M059J (cell line): ENCODE data around the gene KCNIP4. TPM values are rescaled to one million over a fixed set of nuclear protein-coding genes. Genes with fewer than 3 reads are reported as not detected.

Experiments
- DNase-seq: peaks from one replicate; pipeline ENCODE4 v3.0.0-alpha.2; 2012; ENCODE audit warnings: low read depth
- total RNA-seq: library from RNA; depleted of rRNA; stranded (reverse); fragments of >200 nt; shearing (Covaris generic); gene quantifications from 2 replicates; pipeline ENCODE4 v1.2.3, GENCODE V29; 2014

The KCNIP4 gene
- total RNA-seq, 1 experiment from 2014 or later = 0.15 TPM

DNA sequence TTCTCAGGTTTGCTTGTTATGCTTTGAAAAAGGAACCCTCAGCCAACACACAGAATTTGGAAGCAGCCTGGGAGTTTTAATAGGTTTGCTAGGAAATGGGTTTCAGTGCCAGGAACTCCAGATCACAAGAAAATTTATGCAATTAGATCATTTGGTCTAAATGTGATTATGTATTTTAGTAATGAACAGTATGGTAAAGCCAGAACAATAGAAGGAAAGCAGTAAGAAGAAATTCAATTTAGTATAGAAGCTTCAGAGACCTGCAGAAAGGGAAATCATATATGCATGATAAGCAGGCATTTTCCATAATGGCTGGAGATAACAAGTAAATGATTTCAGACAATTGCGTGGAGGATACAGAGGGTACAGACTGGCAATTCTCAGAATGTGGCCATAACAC, 184.7 kb downstream of the KCNIP4 start:
- no peak for DNase-seq

DNA sequence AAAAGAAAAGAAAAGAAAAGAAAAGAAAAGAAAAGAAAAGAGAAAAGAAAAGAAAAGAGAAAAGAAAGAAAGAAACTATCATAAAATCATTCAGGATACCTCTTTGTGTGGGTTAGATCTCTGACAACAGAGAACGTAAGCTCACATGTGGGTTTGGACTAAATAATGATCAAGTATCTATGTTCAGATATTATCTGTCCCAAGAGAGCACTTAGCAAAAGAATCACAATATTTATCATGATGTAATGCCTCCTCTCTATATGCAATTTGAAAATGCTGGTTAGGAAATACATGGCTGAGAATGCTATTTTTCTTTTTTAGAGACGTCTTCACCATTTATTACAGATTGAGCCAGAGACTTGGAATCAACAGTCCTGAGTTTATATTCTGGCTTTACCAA, 191.3 kb downstream of the KCNIP4 start:
- DNase-seq = no peak

DNA sequence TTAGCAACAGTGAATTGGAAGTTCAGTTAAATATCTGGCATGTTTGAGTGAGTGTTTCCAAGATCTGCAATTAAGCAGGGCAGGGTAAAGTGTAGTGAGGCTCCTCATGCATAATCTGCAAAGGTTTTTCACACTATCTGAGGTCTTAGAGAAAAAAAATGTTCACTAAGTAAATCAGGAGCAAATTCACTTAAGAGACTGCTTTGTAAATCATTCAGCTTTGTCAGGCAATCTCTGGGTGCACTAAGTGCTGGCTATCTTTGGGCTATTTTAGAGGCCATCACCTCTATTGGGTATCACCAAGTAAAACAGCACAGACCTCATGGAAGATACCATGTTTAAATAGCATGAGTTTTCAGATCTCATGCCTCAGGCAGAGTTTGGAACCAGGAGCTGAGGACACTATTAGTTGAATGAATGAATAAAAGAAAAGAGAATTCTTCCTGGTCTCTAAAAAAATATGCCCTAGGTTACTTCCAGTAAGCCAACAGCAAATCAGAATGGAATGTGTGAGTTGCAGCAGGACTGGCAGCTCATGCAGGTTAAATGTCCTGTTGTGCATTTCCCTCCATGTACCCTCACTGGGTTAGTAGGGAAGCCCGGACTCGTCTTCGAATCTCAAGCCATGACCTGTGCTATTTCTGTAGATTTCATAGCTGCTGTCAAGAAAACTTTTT, 195.3 kb downstream of the KCNIP4 start:
- DNase-seq = peak; percentile 64

DNA sequence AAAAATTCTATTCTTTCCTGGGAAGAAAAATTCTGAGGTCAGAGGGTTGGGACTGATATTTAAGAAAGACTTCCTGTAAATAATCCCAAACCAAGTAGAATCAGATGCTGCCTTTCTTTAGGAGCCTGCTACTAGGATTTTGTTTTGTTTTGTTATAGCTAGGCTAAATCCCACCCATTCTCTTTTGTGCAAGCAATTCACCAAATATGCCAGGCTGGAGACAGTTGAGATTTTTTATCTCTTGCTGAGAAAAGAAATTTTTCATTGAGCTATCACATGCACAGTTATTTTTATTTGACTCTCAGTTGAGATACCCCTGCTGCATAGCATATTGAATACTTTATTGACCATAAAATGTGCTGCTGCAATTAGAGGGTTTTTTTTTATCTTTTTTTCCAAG, 196.0 kb downstream of the KCNIP4 start:
- DNase-seq = no peak

DNA sequence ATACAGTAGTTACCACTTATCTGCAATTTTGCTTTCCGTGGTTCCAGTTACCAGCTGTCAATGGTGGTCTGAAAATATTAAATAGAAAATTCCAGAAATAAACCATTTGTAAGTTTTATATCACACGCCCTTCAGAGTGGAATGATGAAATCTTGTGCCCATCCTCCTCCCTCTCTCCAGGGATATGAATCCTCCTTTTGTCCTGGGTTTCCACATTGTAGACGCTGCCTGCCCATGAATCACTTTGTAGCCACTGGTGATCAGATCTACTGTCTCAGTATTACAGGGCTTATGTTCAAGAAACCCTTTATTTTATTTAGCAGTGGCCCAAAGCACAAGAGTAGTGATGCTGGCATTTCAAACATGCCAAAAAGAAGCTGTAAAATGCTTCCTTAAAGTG, 198.6 kb downstream of the KCNIP4 start:
- no peak for DNase-seq

DNA sequence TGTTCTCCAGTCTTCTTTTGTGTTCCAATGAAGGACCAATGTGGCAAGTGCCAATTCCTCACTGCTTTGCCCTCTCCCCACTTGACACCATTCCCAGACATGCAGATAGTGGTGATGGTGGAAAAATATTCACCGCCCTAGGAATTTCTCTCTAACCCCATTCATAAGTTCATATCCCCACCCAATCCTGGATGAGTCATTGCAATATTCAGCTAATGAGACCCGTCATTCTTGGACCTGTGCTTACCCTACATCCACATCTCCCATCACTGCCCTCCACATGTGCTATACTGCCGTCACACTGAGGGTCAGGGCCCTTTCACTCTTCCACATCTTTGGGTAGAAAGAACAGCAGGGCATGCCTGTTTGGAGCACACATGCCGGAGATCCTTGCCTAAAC, 199.2 kb downstream of the KCNIP4 start:
- DNase-seq = no peak

DNA sequence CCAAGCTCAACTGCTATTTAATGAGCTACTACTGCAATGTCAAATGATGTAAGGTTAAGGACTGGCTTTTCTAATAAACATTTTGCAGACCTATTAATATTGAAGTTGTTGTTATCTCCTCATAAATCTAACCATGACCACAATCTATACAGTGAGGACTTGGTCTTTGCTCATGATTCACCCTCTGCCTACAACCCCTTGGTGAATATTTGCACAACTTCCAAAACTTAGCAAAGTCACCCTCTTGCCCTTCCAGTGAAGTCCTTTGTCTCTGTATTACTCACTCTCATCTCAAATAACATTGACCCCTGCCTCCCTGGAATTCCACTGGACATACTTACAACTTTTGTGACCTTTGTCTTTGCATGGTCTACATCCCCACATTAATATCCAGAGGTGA, 204.5 kb downstream of the KCNIP4 start:
- peak; percentile 89 for DNase-seq

DNA sequence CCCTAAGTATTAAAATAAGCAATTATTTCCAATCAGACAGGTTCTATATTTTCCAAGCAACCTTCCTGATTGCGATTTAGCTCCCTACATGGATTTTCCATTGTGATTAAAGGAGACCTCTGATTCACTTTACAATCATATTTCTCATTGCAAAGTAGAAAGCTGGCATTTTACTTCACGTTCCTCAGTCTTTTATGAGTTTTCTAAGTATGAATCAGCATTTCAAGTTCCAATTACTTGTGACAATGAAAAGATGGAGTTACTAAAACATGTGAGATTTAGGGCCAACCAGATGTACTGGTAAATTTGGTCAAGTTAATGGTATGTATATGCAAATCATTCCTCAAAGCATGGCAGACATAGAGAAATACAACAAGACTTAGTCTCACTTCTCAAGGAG, 206.2 kb downstream of the KCNIP4 start:
- peak; percentile 61 for DNase-seq

DNA sequence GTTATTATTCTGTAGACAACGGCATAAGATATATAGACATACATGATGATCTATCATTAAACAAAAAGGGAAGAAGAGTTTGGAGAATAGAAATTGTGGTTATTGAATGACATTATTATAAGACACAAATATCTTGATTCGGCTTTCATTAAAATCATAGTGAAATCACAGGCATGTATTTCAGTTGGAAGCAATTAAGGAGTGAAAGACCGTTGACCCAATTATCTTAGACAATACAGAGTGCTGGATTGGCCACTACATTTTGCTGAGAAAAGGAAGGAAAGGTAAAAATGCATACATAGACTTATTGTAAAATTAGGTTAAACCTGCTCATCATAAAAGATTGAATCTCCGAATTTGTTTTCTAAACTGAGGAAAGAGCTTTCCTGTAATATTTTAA, 209.8 kb downstream of the KCNIP4 start:
- DNase-seq = no peak

DNA sequence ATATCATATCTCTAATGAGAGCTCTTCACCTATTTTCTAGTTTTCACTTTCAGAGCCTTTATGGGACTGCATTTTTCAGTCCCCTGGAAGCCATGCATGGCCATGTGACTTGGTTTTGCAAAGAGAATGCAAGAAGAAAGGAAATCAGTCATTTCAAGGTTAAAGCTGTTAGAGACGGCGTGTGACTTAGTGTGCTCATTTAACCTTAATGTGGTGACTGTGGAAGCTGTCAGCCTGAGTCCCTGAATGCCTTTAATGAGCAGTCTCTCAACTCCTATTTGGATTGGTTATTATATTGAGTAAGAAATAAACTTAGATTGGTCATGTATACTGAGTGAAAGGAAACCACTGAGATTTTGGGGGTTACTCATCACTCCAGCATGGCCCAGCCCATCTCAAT, 212.7 kb downstream of the KCNIP4 start:
- DNase-seq = no peak

DNA sequence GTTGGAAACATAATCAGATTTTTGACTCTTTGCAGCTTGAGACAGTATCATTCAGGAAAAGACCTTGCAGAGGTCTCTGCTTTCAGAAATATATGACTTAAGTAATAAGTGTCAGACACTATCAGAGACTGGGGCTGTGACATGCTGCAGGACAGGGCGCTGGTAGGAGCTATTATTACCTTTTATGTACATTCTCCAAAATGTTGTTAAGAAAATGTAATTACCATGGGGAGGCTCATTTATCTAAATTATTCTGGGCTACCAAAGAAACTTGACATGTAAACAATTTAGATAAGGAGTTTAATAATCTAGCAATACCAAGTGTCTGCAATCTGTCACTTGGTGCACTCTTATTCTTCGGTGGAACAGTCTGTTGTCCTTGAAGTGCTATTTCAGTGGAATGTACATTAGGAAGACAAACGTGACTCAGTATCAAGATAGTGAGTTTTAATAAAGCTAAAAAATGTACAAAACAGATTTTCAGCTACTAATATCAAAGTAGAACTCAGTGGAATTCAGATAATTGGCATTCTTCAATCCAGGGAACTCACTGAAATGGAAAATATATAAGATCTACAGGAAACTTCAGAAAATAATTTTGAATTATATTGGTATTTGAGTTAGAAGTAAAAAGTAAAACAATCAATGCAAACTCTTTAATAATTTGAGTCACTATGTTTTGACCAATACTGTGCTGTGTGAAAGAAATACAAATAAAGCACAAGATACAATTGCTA, 214.5 kb downstream of the KCNIP4 start:
- no peak for DNase-seq

DNA sequence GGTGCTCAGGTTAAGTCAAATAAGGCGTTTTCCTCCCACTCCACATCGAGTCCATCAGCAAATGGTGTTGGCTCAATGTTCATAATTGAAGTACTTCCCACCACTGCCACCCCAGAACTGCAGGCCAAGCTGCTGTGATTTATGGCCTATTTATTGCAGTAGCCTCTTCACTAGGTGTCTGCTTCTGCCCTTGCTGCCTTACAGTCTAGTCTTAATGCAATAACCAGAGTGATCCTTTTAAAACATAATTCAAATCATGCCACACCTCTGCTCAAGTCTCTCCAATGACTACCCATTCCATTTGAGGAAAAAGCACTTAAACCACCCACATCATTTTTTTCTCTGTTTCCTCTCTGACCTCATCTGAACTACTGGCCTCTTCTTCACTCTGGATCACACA, 220.3 kb downstream of the KCNIP4 start:
- DNase-seq = no peak

DNA sequence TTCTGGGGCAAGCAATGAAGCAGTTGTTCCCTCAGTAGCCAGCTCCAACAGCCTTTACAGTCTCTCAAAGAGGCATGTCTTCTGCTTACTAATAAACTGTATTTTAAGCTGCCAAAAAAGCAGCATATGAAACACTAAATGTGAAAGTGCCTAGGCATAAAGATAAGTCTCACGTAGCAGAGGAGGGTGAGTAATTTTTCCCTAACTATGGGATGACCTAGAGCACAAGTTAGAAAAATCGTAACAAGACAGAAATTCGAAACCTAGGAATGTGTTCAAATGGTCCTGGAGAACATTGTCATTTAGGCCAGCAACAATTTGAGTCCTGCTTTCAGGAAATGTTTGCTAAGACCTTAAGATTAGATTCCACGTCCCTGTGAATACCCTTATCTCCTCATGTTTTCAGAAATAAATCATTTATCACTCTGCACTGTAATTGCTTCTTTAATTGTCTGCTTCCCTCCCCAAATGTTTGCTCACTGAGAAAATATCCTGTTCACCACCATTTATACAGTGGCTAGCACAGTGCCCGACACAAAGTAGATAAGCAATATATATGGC, 222.2 kb downstream of the KCNIP4 start:
- peak; percentile 66 for DNase-seq

DNA sequence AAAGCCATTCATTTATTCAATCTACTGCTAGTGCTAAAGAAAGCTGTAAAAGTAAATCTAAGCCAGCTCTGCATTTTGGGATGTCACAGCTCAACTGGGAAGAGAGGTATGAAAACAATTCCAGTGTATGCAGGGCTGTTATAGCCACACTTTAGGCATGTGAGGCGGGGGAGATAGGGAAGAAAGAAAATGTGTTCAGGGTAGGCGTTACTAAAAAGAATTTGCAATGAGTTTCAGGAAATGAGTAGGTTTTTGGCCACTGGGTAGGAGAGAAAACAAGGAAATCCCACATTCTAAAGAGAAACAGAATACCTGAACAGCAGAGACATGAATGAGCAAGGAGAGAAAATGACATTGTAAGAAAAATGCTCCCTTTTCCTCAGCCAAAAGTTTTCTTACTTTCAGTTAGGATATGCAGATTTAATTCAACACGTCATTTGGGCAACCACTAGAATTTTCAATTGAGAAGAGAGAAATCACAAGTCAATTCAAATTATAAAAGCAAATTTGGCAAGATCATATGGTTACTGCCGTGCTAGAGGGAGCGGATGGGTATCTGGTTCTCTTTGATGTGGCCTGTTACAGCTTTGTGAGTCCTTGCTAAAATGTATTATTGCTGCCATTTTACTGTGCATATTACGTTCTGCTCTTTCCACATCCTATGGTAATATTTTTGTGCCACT, 226.3 kb downstream of the KCNIP4 start:
- DNase-seq = peak; percentile 8

DNA sequence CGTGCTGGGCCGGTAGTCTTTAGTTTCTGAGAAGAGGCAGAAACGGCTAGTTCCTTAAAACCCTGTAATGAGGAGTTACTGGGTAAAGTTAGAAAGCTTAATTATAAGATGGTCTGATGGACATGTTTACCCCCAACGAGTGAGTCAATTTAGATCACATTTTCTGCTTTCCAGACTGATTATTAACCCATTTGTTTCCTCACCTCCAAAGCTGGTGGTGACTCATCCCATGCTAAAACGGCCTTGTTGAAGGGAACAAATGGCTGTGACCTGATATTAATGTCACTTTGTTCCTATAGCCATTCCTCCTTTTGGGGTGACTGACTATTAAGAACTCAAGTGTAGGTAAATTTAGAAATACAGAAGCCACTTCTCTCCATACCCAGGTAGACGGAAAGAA, 232.0 kb downstream of the KCNIP4 start:
- no peak for DNase-seq

DNA sequence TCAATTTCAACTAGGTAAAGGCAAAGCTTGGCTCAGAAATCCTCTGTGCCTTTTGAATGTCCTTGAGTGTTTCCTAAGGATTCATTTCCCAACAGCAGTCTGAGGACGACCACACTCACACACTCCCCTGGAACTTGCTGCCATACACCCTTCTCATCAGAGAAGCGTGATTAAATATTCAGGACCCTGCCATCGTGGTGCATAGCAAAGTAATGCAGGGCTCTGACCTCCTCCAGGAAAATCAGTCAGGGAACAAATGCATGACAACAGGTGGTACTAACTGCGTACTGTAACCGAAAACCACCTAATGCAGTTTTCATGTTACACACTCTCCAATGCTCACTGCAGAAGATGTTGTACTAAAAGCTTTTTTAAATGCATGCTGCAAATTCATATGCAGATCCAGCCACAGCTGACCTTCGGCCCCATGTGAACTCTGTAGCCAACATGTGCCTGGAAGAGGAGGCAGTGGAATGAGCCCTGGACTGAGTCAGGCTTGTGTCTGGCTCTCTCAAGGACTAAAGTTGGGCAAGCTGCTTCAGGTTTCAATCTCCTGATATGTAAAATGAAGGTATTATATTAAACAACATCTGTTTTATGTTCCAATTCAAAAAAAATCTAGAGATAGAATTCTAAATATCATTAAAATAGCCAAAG, 238.3 kb downstream of the KCNIP4 start:
- DNase-seq = no peak

DNA sequence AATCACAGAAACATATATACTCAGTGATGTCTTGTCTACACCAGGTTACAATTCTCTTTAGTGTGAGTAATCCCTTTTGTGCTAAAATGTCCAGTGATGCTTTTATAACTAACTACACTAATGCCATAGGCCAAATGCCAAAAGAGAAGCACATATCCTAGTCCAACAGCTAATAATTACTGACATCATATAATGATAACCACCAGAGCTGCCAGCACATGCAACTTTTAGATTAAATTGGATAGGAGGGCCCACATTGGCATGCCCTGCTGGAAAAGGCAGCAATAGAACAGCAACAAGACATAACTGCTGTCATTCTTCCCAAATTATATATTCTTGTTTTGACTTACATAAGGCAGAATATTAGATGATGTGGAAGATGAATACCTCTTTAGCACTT, 238.8 kb downstream of the KCNIP4 start:
- no peak for DNase-seq

DNA sequence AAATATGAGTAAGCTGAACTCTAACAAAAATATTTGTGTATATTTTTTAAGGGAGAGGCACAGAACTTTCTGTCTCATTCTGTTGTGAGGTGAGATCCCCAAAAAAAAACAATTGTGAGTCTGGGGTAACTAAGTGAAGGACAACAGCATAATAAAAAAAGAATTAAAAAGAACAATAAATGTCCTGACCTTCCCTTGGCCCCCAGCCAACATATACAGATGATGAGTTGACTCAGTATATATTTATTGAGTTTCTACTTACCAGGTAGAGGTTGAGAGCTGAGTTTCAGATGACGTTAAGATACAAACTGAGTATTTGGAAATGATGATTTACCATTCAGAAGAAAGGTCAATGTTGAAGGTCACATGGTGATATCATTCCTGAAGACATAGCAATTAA, 239.5 kb downstream of the KCNIP4 start:
- no peak for DNase-seq

DNA sequence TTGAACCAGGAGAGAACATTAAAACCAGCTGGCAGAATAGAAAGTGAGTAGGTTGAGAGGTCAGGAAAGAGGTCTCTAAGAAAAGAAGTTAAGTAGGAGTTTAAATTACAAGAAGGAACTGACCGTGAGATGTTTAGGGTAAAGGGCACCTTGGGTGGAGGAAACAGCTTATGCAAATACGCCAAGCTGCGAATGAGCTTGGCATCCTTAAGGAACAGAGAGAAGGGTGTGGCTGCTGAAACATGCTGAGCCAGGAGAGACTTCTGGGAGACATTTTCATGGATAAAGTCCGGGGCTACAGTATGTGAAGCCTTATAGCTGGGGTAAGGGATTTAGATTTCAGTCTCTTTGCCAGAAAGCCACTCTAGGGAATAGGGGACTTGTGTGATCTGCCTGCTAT, 249.1 kb downstream of the KCNIP4 start:
- DNase-seq = no peak

DNA sequence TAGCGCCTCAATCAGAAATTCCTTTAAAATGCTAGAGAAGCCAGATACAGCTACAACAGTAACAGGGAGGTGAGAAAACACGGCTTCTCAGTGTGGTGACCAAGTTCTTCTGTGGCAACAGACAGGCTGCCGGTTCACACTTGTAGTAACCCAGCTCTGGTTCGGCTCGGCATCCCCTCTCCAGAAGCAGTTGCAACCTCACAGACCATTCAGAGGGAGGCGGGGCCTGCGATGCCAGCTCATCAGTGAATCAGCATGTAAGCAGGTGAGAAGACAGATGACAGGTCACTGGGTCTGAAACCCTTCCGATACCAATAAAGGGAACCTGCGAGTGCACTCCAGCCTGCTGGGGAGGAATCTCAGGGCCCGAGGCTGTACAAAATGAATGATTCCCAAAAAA, 251.0 kb downstream of the KCNIP4 start:
- peak; percentile 77 for DNase-seq

DNA sequence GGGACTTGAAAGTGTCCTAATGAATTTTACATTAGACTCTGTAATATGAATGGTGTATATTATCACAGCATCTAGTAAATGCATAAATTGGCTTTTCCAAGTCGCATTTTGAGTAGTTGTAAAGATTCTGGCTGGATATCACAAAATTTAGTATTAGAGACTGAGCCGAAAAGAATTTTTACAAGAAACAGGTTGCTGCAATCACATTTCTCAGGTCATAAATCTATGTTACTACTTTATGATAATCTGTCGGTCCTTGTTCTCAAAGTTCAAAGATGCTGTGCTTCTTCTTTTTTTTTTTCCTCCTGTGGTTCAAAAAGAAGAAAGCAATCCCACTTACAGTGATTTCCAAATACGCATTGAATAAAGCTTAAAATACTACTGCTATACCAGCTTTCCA, 253.4 kb downstream of the KCNIP4 start:
- DNase-seq = no peak

DNA sequence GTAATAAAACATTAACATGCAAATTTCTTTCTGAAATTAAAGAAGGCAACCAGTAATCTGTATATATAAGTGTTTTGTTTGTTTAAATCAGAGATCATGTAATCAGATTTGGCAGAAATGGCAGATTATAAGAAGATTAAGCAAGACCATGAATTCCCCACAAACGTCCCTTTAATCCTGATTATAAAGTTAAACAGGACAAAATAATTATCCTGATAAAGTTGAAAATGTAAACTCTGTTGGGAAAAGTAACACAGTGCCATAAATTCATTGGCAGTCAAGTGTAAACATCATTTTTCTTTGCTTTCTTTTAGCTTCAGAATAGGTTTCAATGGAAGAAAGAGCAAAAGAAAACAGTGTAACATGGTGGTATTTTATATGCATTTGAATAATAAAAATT, 256.3 kb downstream of the KCNIP4 start:
- peak; percentile 22 for DNase-seq
